D721Med (cell line): ENCODE results near the gene PLA2G2D.

Source experiments
- DNase-seq: peaks from one replicate; pipeline ENCODE4 v3.0.0; 2011; ENCODE audit warnings: low spot score; ENCODE audit not compliant: insufficient read length
- FAIRE-seq: peaks from 2 replicates; lab custom pipeline; 2011; peaks lifted over from hg19 to GRCh38; lab: Jason Lieb, UNC
- TF ChIP-seq, protein P1 (sequence below): IDR thresholded peaks from 2 replicates; pipeline ENCODE4 v1.5.1; 2012; ENCODE audit warnings: mild to moderate bottlenecking, control low read depth; ENCODE audit not compliant: insufficient read depth; ENCODE audit errors: missing control alignments

PLA2G2D gene

DNA sequence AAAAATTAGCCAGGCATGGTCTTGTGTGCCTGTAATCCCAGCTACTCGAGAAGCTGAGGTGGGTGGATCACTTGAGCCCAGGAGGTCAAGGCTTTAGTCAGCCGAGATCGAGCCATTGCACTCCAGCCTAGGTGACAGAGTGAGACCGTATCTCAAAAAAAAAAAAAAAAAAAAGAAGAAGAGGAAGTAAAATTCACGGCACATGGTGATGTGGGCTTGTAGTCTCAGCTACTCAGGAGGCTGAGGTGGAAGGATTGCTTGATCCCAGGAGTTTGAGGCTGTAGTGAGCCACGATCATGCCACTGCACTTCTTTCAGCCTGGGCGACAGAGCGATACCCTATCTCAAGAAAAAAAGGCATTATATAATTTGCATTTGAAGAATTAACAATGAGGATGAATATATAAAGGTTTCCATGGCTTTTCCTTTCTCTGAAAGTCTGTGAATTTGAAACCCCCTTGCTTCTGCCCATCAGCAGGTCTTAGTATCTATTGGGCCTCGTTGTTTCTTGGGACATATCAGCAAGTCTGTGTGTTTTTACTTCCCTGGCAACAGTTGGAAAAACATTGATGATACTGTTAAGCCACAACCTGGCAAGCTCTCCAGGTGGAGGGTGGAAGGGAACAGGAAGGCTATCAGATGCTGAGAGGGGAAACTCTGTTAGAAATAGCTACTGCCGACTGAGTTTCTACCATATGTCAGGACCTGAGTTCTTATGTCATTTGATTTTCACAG is 4.6 kb upstream of the PLA2G2D start:
- FAIRE-seq = no peak
- no peak for DNase-seq
- TF ChIP-seq, protein P1, sequence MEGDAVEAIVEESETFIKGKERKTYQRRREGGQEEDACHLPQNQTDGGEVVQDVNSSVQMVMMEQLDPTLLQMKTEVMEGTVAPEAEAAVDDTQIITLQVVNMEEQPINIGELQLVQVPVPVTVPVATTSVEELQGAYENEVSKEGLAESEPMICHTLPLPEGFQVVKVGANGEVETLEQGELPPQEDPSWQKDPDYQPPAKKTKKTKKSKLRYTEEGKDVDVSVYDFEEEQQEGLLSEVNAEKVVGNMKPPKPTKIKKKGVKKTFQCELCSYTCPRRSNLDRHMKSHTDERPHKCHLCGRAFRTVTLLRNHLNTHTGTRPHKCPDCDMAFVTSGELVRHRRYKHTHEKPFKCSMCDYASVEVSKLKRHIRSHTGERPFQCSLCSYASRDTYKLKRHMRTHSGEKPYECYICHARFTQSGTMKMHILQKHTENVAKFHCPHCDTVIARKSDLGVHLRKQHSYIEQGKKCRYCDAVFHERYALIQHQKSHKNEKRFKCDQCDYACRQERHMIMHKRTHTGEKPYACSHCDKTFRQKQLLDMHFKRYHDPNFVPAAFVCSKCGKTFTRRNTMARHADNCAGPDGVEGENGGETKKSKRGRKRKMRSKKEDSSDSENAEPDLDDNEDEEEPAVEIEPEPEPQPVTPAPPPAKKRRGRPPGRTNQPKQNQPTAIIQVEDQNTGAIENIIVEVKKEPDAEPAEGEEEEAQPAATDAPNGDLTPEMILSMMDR = no peak

DNA sequence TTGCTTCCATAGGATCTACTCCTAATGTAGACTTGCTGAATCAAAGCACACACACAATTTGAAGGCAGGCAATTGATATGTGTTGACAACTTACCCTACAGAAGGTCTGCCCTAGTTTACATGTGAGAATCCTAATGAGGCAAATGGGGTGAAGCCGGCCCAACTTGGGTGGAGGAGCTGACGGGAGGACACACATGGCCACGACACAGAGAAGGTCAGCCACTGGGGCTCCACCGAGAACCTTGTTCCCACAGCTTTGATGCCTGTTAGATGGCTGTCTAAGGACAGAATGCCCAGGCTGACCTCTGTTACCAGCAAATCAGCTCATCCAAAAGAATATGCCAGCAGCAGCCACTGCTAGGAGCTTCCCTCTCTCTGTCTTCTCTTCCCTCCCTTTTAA is 1.5 kb upstream of the PLA2G2D start:
- TF ChIP-seq, protein P1 = no peak
- FAIRE-seq (no peak), DNase-seq (no peak)

DNA sequence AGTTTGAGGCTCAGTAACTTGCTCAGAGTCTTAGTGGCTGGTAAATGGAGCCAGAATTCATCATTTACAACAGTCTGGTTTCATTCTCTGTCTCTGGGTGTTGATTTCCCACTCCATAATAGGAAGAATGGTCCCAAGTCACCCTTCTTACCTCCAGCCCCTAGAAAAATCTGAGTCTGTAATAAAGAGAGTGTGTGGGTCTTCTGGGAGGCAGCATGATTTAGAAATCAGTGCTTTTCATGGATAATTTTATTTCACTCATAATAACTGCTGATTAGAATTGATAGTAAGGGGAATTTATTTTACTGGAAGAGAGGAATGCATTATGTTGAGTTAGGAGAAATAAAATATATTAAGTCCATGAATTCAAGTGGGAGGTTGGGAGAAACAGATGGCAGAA is 2.1 kb downstream of the PLA2G2D start:
- no peak for DNase-seq
- TF ChIP-seq, protein P1 = no peak
- FAIRE-seq = no peak

DNA sequence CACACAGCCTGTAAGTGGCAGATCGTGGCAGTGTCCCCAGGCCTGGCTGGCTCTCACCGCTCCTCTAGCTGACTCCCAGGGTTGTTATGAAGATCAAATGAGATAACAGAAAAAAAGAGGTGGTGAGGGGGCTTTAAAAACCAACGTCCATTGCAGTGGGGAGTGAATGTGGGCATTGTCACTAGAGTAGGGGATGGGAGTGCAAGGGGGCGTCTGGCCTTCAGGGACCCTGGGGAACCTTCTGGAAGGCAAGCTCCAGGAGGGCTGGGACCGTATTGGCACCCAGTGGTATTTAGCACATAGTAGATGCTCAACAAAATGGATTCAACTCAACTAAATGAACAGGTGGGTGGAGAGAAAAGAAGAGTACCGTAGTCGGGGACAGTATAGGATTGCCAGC is 3.4 kb downstream of the PLA2G2D start:
- TF ChIP-seq, protein P1 = no peak
- DNase-seq (no peak), FAIRE-seq (no peak)

DNA sequence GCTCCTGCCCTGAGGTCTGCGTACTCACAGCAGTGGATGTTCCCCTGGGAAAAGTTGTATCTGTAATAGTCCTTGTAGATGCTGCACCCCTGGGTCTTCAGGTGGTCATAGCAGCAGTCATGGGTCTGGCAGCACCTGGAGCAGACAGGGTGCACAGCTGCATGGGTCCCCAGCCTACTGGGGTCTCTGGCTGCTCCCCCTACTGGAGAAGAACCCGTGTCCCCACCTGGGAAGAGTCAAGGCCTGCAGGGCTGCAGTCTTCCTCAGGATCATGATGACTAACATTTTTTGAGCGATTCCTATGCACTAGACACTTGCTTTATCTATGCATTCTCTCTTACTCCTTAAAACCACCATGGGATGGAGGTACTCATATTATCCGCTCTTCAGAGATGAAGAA is 3.9 kb downstream of the PLA2G2D start:
- TF ChIP-seq, protein P1 = no peak
- FAIRE-seq (no peak), DNase-seq (no peak)

DNA sequence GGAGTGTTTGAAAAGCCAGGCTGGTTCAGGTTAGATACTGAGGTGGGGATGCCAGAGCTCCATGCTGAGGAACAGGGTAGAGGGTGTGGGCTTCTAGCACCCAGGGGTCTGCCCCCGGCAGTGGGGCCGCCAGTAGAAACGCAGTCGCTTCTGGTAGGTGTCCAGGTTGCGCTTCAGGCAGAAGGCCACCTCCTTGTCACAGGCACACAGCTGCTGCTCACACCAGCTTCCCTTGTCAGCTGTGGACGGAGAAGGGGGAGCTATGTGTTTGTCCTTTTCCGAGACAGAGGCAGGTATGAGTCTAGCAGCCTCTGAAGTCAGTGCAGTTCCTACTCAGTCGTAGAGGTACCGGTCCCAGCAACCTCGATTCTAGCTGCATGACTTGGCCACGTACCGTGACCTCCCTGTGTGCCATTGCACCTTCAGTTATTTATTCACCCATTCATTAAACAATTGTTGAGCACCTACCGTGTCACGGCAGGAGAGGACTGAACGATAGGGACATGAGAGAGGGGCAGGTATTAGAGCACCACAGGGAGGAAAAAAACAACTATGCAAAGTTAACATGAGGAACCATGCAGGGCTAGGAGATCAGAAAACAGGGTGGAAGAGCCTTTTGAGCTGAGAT is 5.2 kb downstream of the PLA2G2D start:
- FAIRE-seq = no peak
- no peak for DNase-seq
- TF ChIP-seq, protein P1 = no peak
